BLaER1 (cell line): ENCODE measurements around the gene CLEC6A.
"Not testable (repeated sequence)": the region's sequence is repeated elsewhere in the genome, so short reads cannot be mapped to it uniquely, and the experiment has no call there.

Experiments
- H3K27ac ChIP-seq: shearing (Covaris generic); formaldehyde crosslinking; 2 replicates; pipeline ENCODE4 v1.8.1; 2022
- H3K27me3 ChIP-seq: shearing (Covaris generic); formaldehyde crosslinking; 2 replicates; pipeline ENCODE4 v1.8.1; 2022
- H3K36me3 ChIP-seq: shearing (Covaris generic); formaldehyde crosslinking; 2 replicates; pipeline ENCODE4 v1.8.1; 2022
- H3K4me1 ChIP-seq: shearing (Covaris generic); formaldehyde crosslinking; 2 replicates; pipeline ENCODE4 v1.8.1; 2022
- H3K4me2 ChIP-seq: shearing (Covaris generic); formaldehyde crosslinking; 2 replicates; pipeline ENCODE4 v1.8.1; 2022
- H3K4me3 ChIP-seq: shearing (Covaris generic); formaldehyde crosslinking; 2 replicates; pipeline ENCODE4 v1.8.1; 2022
- H3K9ac ChIP-seq: shearing (Covaris generic); formaldehyde crosslinking; 2 replicates; pipeline ENCODE4 v1.8.1; 2022
- H3K9me3 ChIP-seq: shearing (Covaris generic); formaldehyde crosslinking; 2 replicates; pipeline ENCODE4 v1.8.1; 2022
- H4K20me1 ChIP-seq: shearing (Covaris generic); formaldehyde crosslinking; 2 replicates; pipeline ENCODE4 v1.8.1; 2022
- Cebpa-rat ChIP-seq: shearing (Covaris generic); IDR thresholded peaks from 2 replicates; pipeline ENCODE4 v1.8.1; 2022

The CLEC6A gene

GRCh38 chr12:8455727-8456360 is at the start of gene CLEC6A:
Gene CLEC6A, plus strand, starts transcription at chr12:8455962. Its CDS starts 150 bp downstream, at chr12:8456112.
- no peak within 1 kb of the TSS for H3K4me3 ChIP-seq
- no peaks in the 10 kb centered on the region for H4K20me1 ChIP-seq
- H3K27me3 ChIP-seq = no peaks in the 10 kb centered on the region
- H3K9me3 ChIP-seq = no peaks in the 10 kb centered on the region
- H3K27ac ChIP-seq = no peak within 1 kb of the TSS
- no peak within 1 kb of the TSS for H3K4me2 ChIP-seq
- H3K36me3 ChIP-seq = no peaks in the 10 kb centered on the region
- TF ChIP-seq Cebpa-rat = no peak
- H3K4me1 ChIP-seq = no peaks in the 10 kb centered on the region
- H3K9ac ChIP-seq = no peak within 1 kb of the TSS

GRCh38 chr12:8419576-8419975 is 36.2 kb upstream of the CLEC6A start:
- not testable (repeated sequence) for H4K20me1 ChIP-seq, H3K9ac ChIP-seq, H3K4me1 ChIP-seq, H3K36me3 ChIP-seq, H3K27me3 ChIP-seq, H3K27ac ChIP-seq, H3K4me2 ChIP-seq, H3K4me3 ChIP-seq, H3K9me3 ChIP-seq

GRCh38 chr12:8420506-8420905 is 35.3 kb upstream of the CLEC6A start:
- Histone ChIP-seq H4K20me1 (no peaks in the 10 kb centered on the region), H3K36me3 (no peaks in the 10 kb centered on the region), H3K4me3 (no peak overlapping the region), H3K4me2 (no peak overlapping the region), H3K9ac (no peak overlapping the region), H3K27me3 (no peaks in the 10 kb centered on the region), H3K4me1 (no peaks in the 10 kb centered on the region), H3K9me3 (no peaks in the 10 kb centered on the region), H3K27ac (no peak overlapping the region)
- TF ChIP-seq Cebpa-rat = no peak

GRCh38 chr12:8444536-8445278 is 11.1 kb upstream of the CLEC6A start:
- H3K9me3 ChIP-seq, H3K9ac ChIP-seq, H3K27me3 ChIP-seq, H3K4me3 ChIP-seq, H3K4me2 ChIP-seq, H3K4me1 ChIP-seq, H3K36me3 ChIP-seq, H4K20me1 ChIP-seq, H3K27ac ChIP-seq: not testable (repeated sequence)

- no peaks in the 10 kb centered on the region for H4K20me1 ChIP-seq
- H3K4me3 ChIP-seq = no peak overlapping the region
- no peak overlapping the region for H3K27ac ChIP-seq
- no peak overlapping the region for H3K4me2 ChIP-seq
- no peak overlapping the region for H3K9ac ChIP-seq
- no peaks in the 10 kb centered on the region for H3K9me3 ChIP-seq
- H3K36me3 ChIP-seq = no peaks in the 10 kb centered on the region
- no peaks in the 10 kb centered on the region for H3K27me3 ChIP-seq
- no peak for TF ChIP-seq Cebpa-rat
- H3K4me1 ChIP-seq = no peaks in the 10 kb centered on the region
These were observed 10.0 kb upstream of the CLEC6A start for GRCh38 chr12:8445731-8446130.

- no peak for TF ChIP-seq Cebpa-rat
- Histone ChIP-seq H3K9ac (no peak overlapping the region), H4K20me1 (no peaks in the 10 kb centered on the region), H3K27me3 (no peaks in the 10 kb centered on the region), H3K27ac (no peak overlapping the region), H3K4me1 (no peaks in the 10 kb centered on the region), H3K36me3 (no peaks in the 10 kb centered on the region), H3K4me2 (no peak overlapping the region), H3K9me3 (no peaks in the 10 kb centered on the region), H3K4me3 (no peak overlapping the region)
These were observed 8.9 kb upstream of the CLEC6A start for GRCh38 chr12:8446642-8447547.

- H3K36me3 ChIP-seq = no peaks in the 10 kb centered on the region
- no peak for TF ChIP-seq Cebpa-rat
- H3K4me2 ChIP-seq = no peak overlapping the region
- H3K27ac ChIP-seq = no peak overlapping the region
- no peak overlapping the region for H3K9ac ChIP-seq
- no peaks in the 10 kb centered on the region for H3K27me3 ChIP-seq
- no peak overlapping the region for H3K4me3 ChIP-seq
- no peaks in the 10 kb centered on the region for H3K4me1 ChIP-seq
- no peaks in the 10 kb centered on the region for H4K20me1 ChIP-seq
- H3K9me3 ChIP-seq = no peaks in the 10 kb centered on the region
These were observed 6.4 kb upstream of the CLEC6A start for GRCh38 chr12:8449355-8449859.

GRCh38 chr12:8452036-8452435 is 3.7 kb upstream of the CLEC6A start:
- Histone ChIP-seq H3K4me2 (no peak overlapping the region), H3K9ac (no peak overlapping the region), H3K4me1 (no peaks in the 10 kb centered on the region), H3K27ac (no peak overlapping the region), H4K20me1 (no peaks in the 10 kb centered on the region), H3K36me3 (no peaks in the 10 kb centered on the region), H3K4me3 (no peak overlapping the region), H3K9me3 (no peaks in the 10 kb centered on the region), H3K27me3 (no peaks in the 10 kb centered on the region)
- no peak for TF ChIP-seq Cebpa-rat

- Histone ChIP-seq H3K4me1 (no peaks in the 10 kb centered on the region), H3K4me2 (no peak overlapping the region), H3K36me3 (no peaks in the 10 kb centered on the region), H3K4me3 (no peak overlapping the region), H3K9ac (no peak overlapping the region), H4K20me1 (no peaks in the 10 kb centered on the region), H3K27ac (no peak overlapping the region), H3K9me3 (no peaks in the 10 kb centered on the region), H3K27me3 (no peaks in the 10 kb centered on the region)
- TF ChIP-seq Cebpa-rat = no peak
These were observed 2.7 kb upstream of the CLEC6A start for GRCh38 chr12:8453021-8453513.

- H3K4me3 ChIP-seq = no peak overlapping the region
- H3K36me3 ChIP-seq = no peaks in the 10 kb centered on the region
- no peak overlapping the region for H3K27ac ChIP-seq
- no peak overlapping the region for H3K4me2 ChIP-seq
- H4K20me1 ChIP-seq = no peaks in the 10 kb centered on the region
- H3K9ac ChIP-seq = no peak overlapping the region
- no peaks in the 10 kb centered on the region for H3K4me1 ChIP-seq
- H3K27me3 ChIP-seq = no peaks in the 10 kb centered on the region
- TF ChIP-seq Cebpa-rat = no peak
- H3K9me3 ChIP-seq = no peaks in the 10 kb centered on the region
These were observed 2.0 kb upstream of the CLEC6A start for GRCh38 chr12:8453796-8454195.
